G401.6 (cell line): ENCODE measurements around the gene NDUFA11.

Source experiments
- FAIRE-seq: peaks from 2 replicates; lab custom pipeline; 2012; peaks lifted over from hg19 to GRCh38; lab: Jason Lieb, UNC

Gene NDUFA11

GRCh38 chr19:5903624-5904351 is at the start of gene NDUFA11:
TSS of gene NDUFA11 (minus strand) at chr19:5903790. CDS start at chr19:5903708, 82 bp downstream.
- no peak for FAIRE-seq

- no peak for FAIRE-seq
Observed at GRCh38 chr19:5953030-5953589, 49.5 kb upstream of the NDUFA11 start.

GRCh38 chr19:5952193-5953029 is 48.8 kb upstream of the NDUFA11 start:
- no peak for FAIRE-seq

- FAIRE-seq = no peak
Observed at GRCh38 chr19:5951338-5951861, 47.8 kb upstream of the NDUFA11 start.

GRCh38 chr19:5950741-5951140 is 47.2 kb upstream of the NDUFA11 start:
- no peak for FAIRE-seq

- FAIRE-seq = no peak
Observed at GRCh38 chr19:5949792-5950305, 46.3 kb upstream of the NDUFA11 start.

- FAIRE-seq = no peak
Observed at GRCh38 chr19:5948752-5949564, 45.4 kb upstream of the NDUFA11 start.

- FAIRE-seq = no peak
Observed at GRCh38 chr19:5947435-5947834, 43.8 kb upstream of the NDUFA11 start.

- no peak for FAIRE-seq
Observed at GRCh38 chr19:5943623-5944022, 40.0 kb upstream of the NDUFA11 start.

- FAIRE-seq = no peak
Observed at GRCh38 chr19:5943045-5943444, 39.5 kb upstream of the NDUFA11 start.

GRCh38 chr19:5941673-5942072 is 38.1 kb upstream of the NDUFA11 start:
- FAIRE-seq = no peak

- no peak for FAIRE-seq
Observed at GRCh38 chr19:5940260-5941208, 36.9 kb upstream of the NDUFA11 start.

- no peak for FAIRE-seq
Observed at GRCh38 chr19:5937550-5937949, 34.0 kb upstream of the NDUFA11 start.

GRCh38 chr19:5936292-5936592 is 32.7 kb upstream of the NDUFA11 start:
- no peak for FAIRE-seq

GRCh38 chr19:5935473-5936291 is 32.1 kb upstream of the NDUFA11 start:
- no peak for FAIRE-seq

GRCh38 chr19:5934774-5935472 is 31.3 kb upstream of the NDUFA11 start:
- no peak for FAIRE-seq

- FAIRE-seq = no peak
Observed at GRCh38 chr19:5934069-5934401, 30.4 kb upstream of the NDUFA11 start.

- no peak for FAIRE-seq
Observed at GRCh38 chr19:5933391-5934068, 29.9 kb upstream of the NDUFA11 start.
